ENCODE measurements around the gene NCKAP5. TPM values are rescaled to one million over a fixed set of nuclear protein-coding genes. Genes with fewer than 3 reads are reported as not detected.

Gene NCKAP5
- total RNA-seq, 1 donor from 2014 or later = 0.87 TPM

- TF ChIP-seq, protein P1, sequence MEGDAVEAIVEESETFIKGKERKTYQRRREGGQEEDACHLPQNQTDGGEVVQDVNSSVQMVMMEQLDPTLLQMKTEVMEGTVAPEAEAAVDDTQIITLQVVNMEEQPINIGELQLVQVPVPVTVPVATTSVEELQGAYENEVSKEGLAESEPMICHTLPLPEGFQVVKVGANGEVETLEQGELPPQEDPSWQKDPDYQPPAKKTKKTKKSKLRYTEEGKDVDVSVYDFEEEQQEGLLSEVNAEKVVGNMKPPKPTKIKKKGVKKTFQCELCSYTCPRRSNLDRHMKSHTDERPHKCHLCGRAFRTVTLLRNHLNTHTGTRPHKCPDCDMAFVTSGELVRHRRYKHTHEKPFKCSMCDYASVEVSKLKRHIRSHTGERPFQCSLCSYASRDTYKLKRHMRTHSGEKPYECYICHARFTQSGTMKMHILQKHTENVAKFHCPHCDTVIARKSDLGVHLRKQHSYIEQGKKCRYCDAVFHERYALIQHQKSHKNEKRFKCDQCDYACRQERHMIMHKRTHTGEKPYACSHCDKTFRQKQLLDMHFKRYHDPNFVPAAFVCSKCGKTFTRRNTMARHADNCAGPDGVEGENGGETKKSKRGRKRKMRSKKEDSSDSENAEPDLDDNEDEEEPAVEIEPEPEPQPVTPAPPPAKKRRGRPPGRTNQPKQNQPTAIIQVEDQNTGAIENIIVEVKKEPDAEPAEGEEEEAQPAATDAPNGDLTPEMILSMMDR (IDR thresholded peaks at IDR 0.05) = no peak
- H3K4me3 Mint-ChIP-seq (ENCODE audit: unreplicated experiment) = no peak overlapping the region
- no peaks in the 10 kb centered on the region for H3K9me3 Mint-ChIP-seq (ENCODE audit: low read depth)
- H3K27ac Mint-ChIP-seq (ENCODE audit: unreplicated experiment) = peak overlapping the region; percentile 83
- H3K4me1 Mint-ChIP-seq (ENCODE audit: low read depth) = peaks cover 30% of the 10 kb centered on the region
- no peaks in the 10 kb centered on the region for H3K36me3 Mint-ChIP-seq (ENCODE audit: low read depth)
- H3K27me3 Mint-ChIP-seq (ENCODE audit: low read depth) = no peaks in the 10 kb centered on the region
- no peak for DNase-seq (ENCODE audit: low spot score)
Observed at GRCh38 chr2:133324150-133324561, 244.1 kb downstream of the NCKAP5 start.

GRCh38 chr2:133322909-133323308 lies 245.4 kb downstream of the NCKAP5 start:
- TF ChIP-seq, protein P1 (IDR thresholded peaks at IDR 0.05) = no peak
- H3K9me3 Mint-ChIP-seq (ENCODE audit: low read depth) = no peaks in the 10 kb centered on the region
- H3K4me3 Mint-ChIP-seq (ENCODE audit: unreplicated experiment) = no peak overlapping the region
- DNase-seq (ENCODE audit: low spot score) = no peak
- H3K27me3 Mint-ChIP-seq (ENCODE audit: low read depth) = no peaks in the 10 kb centered on the region
- H3K36me3 Mint-ChIP-seq (ENCODE audit: low read depth) = no peaks in the 10 kb centered on the region
- no peak overlapping the region for H3K27ac Mint-ChIP-seq (ENCODE audit: unreplicated experiment)
- H3K4me1 Mint-ChIP-seq (ENCODE audit: low read depth) = peaks cover 30% of the 10 kb centered on the region

DNA sequence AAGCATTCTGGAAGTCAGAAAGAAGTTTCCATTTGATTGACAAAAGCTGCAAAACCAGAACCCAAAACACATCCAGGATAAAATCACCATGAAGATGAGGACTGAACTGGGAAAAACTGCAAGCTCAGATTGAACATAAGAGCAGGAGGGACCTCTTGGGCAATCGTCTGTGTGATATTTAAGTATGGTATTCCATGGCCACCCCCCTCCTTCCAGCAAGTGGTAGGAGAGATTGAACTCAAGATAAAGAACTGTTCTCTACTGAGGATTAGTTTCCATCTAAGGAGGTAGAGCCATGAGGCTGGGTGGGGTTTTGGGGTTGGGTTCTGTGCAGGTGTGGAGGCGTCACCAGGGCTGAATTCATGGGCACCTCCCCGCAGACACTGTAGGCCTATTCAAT lies 251.1 kb downstream of the NCKAP5 start:
- Mint-ChIP-seq H3K27ac (ENCODE audit: unreplicated experiment) (no peak overlapping the region), H3K27me3 (ENCODE audit: low read depth) (no peaks in the 10 kb centered on the region), H3K4me1 (ENCODE audit: low read depth) (no peaks in the 10 kb centered on the region), H3K9me3 (ENCODE audit: low read depth) (peaks cover 4% of the 10 kb centered on the region), H3K4me3 (ENCODE audit: unreplicated experiment) (no peak overlapping the region), H3K36me3 (ENCODE audit: low read depth) (no peaks in the 10 kb centered on the region)
- no peak for DNase-seq (ENCODE audit: low spot score)
- TF ChIP-seq, protein P1 (IDR thresholded peaks at IDR 0.05) = no peak

DNA sequence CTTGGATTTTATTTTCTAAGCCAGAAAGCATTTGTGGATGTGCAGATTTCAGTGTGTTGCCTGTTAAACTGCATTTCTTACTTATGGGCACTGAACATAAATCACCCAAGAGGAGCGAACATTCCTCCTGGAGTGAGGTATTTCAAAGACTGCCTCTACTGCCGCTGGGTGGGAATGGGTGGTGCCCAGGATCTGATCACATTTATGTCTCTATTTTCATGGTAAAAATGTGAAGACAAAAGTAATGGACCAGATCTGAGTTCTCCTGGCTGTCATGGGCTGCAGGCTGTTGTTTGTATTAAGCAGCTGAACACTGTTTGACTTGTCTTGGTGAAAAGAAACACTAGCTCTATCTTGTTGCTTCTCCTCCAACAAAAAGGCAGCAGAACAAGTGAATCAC lies 251.7 kb downstream of the NCKAP5 start:
- H3K9me3 Mint-ChIP-seq (ENCODE audit: low read depth) = peaks cover 4% of the 10 kb centered on the region
- TF ChIP-seq, protein P1 (IDR thresholded peaks at IDR 0.05) = no peak
- H3K27ac Mint-ChIP-seq (ENCODE audit: unreplicated experiment) = no peak overlapping the region
- no peak for DNase-seq (ENCODE audit: low spot score)
- no peaks in the 10 kb centered on the region for H3K4me1 Mint-ChIP-seq (ENCODE audit: low read depth)
- no peak overlapping the region for H3K4me3 Mint-ChIP-seq (ENCODE audit: unreplicated experiment)
- H3K36me3 Mint-ChIP-seq (ENCODE audit: low read depth) = no peaks in the 10 kb centered on the region
- H3K27me3 Mint-ChIP-seq (ENCODE audit: low read depth) = no peaks in the 10 kb centered on the region

GRCh38 chr2:133315280-133315679 lies 253.0 kb downstream of the NCKAP5 start:
- H3K27me3 Mint-ChIP-seq (ENCODE audit: low read depth) = no peaks in the 10 kb centered on the region
- peaks cover 6% of the 10 kb centered on the region for H3K9me3 Mint-ChIP-seq (ENCODE audit: low read depth)
- H3K4me3 Mint-ChIP-seq (ENCODE audit: unreplicated experiment) = no peak overlapping the region
- DNase-seq (ENCODE audit: low spot score) = no peak
- TF ChIP-seq, protein P1 (IDR thresholded peaks at IDR 0.05) = no peak
- H3K27ac Mint-ChIP-seq (ENCODE audit: unreplicated experiment) = no peak overlapping the region
- H3K36me3 Mint-ChIP-seq (ENCODE audit: low read depth) = no peaks in the 10 kb centered on the region
- no peaks in the 10 kb centered on the region for H3K4me1 Mint-ChIP-seq (ENCODE audit: low read depth)

Data from chondrocyte (in vitro differentiated cells).